CD4-positive, alpha-beta T cell treated with Interleukin-4 for 4 hours (primary cell): ENCODE data around the gene NR1H2.
"Not testable (repeated sequence)": the region's sequence is repeated elsewhere in the genome, so short reads cannot be mapped to it uniquely, and the experiment has no call there.

Experiments used
- DNase-seq: peaks from one replicate; pipeline ENCODE4 v3.0.0-alpha.2; 2020

The NR1H2 gene

DNA sequence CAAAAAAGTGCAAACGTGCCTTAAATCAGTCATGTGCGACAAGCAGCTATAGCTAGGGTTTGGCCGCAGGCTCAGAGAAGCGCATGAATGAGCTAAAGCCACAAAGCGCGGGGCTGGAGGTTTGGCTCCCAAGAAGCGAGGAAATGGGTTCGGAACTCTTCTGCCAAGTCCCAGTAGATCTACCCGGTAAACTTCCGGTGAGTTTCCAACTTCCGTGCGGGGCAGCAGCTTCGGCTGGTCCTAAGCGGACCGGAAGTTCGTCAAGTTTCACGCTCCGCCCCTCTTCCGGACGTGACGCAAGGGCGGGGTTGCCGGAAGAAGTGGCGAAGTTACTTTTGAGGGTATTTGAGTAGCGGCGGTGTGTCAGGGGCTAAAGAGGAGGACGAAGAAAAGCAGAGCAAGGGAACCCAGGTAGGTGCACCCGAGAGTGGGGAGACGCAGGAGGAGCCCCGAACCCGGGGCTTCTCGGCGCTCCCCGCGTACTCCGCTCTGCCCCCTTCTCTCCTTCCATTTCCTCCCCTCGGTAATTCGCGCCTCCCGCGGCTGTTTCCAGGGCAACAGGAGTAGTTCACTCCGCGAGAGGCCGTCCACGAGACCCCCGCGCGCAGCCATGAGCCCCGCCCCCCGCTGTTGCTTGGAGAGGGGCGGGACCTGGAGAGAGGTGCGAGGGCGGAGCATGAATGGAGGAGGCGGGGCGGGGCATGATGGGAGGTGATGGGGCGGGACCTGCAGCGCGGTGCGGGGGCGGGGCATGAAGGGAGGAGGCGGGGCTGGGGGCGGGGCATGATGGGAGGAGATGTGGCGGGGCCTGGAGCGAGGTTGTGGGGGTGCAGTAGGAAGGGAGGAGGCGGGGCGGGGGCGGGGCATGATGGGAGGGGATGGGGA lies at the start of gene NR1H2:
Gene NR1H2, plus strand, starts transcription at position 292 of the 885 bp plus-strand sequence. CDS start 1,149 bp downstream, outside the sequence.
- peak; percentile 96 for DNase-seq

DNA sequence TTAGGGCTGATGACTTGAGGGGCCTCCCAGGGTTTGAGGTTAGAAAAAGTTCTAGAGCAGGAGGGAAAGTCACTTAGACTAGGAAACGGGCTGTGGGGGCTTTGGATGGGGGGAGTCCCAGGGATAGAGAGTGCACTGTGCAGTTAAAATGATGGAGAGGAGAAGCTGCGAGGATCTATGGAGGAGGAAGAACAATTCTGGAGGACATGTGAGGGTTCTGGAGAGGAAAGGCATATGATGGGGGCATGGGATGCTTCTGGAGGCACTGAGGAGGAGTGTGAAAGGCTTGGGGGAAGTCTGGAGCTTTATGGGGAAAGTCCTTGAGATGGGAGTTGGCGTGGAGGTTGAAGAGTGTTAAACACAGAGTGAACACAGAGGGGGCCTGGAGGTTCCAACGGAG lies 49.2 kb upstream of the NR1H2 start:
- DNase-seq, result no peak

DNA sequence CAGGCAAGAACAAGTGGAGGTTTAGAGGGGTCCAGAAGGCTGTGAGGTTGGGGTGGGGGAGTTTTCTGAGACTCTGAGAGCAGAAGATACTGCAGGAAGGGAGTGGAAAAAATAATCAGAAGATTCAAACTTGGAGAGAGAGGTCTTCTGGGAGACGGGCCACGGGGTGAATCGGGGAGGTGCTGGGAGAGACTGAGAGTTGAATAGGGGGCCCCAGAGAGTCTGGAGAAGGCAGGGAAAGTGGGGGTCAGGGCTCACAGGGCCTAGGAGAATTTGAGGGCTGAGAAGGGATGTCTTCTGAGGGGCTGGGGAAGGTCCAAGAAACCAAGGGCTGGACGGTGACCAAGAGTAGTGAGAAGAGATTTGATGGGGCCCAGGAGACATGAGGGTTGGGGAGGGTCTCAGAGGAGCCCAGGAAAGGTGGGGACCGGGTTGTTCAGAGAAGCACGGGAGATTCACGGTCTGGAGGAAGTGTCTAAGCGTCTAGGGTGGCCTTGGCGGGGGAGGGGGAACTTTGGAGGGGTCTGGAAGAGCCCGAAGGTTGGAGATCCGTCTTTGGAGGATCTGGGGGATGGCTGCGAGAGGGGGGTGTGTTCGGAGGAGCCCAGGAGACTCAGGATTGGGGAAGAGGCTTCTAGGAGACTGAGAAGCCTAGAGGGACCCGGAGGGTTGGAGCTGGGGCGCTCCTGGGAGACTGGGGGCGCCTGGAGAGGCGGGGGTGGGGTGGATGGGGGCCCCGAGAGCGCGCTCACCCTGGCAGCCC lies 48.6 kb upstream of the NR1H2 start:
- DNase-seq, result no peak

DNA sequence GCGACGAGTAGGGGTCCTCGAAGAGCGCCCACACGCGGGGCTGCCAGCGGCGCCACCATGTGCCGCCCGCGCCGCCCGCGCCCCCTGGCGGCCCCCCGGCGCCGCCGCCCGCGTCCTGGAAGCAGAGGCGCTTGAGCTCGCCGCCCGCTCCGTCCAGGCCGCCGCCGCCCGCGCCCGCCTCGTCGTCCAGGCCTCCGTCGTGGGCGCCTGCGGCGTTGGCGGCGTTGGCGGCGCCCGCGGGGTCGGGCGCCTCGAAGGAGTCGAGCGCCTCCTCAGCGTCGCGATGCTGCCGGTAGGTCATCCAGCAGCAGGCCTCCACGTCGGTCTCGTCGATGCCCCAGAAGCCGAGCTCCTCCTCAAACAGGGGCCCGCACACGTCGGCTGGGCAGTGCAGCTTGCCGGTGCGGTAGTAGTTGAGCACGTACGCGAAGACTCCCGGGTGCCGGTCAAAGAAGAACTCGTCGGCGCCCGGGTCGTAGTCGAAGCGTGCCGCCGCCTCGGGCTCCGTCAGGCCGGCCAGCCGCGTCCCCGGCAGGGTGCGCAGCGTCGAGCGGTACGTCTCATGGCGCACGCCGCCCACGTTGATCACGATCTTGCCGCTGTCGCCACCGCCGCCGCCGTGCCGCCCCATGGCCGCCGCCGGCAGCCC lies 47.9 kb upstream of the NR1H2 start:
- DNase-seq, result no peak

DNA sequence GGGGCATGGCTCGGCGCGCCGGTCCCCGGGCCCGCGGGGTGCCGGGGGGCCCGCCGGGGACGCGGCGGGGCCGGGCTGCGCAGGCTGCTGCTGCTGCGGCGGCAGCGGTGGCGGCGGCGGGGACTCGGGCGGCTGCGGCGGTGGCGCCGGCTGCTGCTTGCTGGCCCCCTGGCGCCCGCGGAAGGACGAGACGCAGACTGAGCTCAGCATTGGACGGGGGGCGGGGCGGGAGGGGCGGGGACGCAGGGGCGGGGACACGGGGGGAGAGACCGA lies 47.4 kb upstream of the NR1H2 start:
- DNase-seq, result no peak

DNA sequence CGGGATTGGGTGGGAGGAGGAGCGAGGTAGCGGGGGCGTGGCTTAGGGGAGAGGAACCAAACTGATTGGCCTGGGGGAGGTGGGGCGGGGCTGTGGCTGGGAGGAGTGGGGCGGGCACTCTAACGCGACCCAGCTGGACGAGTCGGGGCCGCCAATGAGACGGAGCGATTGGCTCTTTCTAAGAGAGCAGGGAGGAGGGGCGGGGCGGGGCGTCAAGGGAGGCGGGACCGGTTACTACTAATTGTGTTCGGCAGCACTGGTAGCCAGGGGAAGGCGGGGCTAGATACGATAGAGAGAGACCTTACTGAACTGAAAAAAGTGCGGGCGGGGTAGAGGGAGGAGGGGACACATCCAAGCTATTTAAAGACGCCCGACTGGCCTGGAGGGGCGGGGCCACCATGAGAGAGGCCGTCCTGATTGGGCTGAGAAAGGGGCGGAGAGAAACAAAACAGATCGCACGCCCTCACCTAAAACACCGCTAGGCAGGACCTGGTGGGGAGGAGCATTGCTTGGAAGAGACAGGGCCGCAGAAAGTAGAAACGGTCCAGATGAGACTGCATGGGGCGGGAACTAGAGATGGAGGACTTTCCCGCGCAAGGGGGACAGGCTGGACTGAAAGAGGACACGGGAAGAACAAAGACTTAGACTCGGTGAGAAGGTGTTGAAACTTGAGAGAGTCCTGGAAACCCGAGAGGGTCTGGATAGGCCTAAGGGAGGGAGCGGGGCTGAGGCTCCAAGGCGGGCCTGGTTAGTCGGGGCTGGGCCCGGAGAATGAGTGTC lies 46.9 kb upstream of the NR1H2 start, which contains the start of gene KCNC3:
Gene KCNC3, minus strand, starts transcription at position 232 of the 780 bp plus-strand sequence. CDS start 295 bp downstream, outside the sequence.
- peak; percentile 93 for DNase-seq

DNA sequence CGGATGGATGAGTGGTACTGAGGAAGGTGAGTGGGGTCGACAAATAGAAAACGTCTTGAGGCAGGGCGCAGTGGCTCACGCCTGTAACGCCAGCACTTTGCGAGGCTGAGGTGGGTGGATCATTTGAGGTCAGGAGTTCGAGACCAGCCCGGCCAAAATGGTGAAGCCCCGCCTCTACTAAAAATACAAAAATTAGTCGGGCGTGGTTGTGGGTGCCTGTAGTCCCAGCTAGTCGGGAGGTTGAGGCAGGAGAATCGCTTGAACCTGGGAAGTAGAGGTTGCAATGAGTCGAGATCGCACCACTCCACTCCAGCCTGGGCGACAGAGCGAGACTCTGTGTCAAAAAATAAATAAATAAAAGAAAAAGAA lies 46.3 kb upstream of the NR1H2 start:
- DNase-seq, result not testable (repeated sequence)

DNA sequence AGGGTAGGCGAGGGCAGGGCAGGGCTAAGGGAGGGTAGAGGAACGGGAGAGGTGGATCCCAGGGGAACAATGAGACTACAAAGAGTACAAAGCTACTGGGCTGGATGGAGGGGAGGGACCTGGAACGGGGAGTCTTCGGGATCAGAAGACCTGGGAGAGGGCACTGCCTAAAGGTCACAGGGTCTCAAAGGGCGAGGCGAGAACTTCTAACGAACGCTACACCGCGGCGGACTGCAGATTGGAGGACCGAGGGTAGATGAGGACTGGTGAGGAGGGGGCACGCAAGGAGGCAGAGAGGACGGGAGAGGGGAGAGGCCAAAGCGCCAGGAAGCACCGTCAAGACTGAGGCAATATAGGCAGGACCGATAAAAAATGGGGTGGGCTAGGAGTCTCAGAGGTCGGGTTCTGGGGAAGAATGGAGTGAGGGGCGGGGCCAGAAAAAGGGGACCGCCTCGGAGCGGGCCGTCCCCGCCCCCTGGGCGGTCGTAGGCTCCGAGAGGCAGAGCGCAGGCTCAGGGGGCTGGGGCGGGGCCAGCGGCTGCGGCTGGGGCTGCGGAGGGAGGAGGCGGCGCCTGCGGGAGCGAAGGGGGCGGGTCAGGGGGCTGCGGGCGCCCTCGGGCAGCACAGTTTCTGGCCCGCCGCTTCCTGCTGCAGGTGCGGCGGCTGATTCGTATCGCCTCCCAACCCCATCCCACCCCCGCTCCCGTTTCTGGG lies 45.7 kb upstream of the NR1H2 start:
- DNase-seq, result peak; percentile 62

DNA sequence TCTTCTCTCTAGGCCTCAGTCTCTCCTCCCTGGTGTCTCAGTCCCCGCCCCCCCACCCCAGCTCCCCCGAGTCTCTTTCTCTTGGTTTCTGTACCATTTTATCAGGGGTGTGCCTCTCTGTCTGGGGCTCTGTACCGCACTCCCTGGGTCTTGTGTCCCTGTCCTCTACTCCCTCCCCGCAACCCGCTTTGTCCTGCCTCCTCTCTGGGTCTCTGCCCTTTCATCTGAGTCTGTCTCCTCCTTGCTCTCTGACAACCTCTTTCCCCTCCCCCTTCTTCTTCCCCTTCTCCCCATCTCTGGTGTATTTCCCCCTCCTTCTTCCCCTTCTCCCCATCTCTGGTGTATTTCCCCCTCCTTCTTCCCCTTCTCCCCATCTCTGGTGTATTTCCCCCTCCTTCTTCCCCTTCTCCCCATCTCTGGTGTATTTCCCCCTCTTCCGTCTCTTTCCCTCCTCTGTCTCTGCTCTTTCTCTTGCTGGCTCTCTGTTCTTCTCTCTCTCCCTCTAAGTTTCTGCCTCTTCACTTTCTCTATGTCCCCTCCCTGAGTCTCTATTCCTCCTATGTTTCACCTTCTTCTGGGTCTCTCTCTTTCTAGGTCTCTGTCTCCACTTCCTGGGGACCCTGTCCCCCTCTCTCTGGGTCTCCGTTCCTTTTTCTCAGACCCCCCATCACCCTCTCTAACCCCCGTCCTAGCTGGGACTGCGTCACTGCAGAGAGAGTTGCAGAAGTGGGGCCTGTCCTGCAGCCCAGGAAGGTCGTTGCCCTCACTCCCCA lies 44.9 kb upstream of the NR1H2 start:
- DNase-seq, result no peak

DNA sequence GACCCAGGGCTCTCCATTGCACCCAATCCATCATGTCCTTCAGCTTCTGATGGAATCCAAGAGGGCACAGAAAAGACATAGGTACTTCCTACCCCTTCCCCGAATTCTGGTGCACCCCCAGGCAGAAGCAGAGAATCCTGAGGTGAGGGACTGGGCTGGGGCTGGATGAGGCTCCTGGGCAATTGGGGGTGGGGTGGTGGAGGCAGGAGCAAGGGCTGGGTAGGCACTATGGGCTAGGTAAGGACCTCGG lies 44.3 kb upstream of the NR1H2 start:
- DNase-seq, result no peak

DNA sequence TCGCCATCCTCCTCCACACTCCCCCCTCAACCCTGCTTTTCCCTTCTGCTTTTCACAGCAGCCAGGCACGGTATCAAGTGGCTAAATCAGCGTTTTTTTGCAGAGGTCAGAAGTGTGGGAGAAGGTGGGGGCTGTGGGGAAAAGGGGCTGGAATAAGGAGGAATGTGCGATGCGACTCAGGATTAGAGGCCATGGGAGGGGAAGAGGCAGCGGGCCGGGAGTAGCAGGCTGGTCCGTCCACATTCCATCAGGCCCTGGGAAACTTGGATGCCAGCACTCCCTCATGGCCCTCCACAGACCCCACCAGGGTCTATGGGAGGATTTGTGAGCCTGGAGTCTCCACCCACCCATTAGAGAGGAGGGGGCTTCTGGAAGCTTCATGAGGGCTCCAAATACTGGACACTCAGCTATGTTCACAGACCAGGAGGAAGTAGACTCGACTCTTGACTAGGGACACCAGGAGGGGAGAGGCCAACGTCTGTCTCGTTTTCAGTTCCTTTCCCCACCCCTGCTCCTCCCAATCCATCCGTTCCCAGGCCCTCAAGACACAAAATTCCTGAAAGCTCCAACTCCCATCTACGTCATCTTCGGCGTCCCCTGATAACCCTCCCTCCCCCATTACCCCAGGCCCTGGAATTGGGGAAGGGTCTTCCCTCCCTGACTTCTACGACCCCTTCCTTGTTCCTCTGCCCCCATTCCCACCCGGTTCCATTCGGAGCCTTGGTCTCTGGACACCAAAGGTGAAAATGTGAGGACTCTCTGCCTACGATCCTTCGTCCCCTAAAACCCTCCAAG lies 43.8 kb upstream of the NR1H2 start:
- no peak for DNase-seq

DNA sequence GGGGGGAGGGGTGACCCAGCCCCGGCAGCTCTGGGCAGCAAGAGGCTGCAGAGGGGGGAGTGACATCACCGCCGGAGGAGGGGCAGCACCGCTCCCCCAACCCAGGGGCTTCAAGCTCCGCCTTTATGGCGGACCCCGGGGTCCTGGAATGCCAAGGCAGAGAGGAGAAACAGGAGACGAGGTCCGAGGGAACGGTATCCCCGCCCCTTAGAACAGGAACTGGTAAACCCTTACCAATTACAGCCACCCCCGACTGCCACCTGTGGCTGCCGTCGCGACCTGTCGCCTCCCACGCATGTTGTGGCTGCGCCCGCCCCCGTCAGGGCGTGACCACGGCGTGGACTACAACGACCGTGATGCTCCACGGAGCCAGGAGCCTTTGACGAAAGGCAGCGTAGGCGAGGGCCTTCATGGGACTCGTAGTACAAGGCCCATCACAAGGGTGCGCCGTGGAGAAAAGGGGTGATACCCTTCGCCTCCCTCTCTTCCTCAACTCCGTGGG lies 43.0 kb upstream of the NR1H2 start:
- peak; percentile 91 for DNase-seq

DNA sequence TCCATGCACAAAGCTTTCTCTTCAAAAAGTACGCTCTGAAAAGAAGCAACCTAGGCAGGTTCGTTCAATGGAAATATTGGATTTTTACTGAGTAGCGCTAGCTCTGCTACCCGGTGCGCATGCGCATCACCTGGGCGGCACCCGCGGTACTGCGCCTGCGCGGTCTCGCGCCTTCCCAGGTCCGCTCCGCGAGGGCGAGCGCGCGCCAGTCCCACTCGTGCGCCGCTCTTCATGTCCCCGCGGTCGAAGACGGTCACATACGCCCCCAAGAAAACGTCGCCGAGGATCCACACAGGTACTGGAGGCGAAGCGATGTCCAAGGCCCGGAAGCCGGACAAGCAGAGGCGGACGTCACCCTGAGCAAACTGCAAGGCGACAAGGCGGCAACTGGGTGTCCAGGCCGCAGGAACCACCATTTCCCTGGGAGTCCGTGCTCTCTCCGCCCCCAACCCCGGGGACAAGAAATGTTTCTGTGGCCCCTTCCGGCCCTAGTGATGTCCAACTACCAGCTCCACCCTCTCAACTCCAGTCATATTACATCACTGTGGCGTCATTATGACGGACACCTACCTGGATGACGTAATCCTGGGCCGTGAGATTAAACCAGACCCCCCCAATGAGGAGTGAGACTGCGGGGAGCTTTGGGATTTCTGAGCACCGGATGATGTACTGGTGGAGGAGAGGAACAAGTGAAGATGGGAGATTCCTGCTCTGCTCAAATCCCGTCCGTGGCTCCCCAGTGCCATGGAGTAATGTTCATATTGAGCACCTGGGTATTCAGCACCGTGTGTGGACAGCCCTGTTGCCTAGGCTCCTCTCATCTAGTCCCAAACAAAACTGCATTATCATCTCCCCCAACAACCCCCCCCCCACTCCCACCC lies 42.3 kb upstream of the NR1H2 start:
- DNase-seq, result no peak

DNA sequence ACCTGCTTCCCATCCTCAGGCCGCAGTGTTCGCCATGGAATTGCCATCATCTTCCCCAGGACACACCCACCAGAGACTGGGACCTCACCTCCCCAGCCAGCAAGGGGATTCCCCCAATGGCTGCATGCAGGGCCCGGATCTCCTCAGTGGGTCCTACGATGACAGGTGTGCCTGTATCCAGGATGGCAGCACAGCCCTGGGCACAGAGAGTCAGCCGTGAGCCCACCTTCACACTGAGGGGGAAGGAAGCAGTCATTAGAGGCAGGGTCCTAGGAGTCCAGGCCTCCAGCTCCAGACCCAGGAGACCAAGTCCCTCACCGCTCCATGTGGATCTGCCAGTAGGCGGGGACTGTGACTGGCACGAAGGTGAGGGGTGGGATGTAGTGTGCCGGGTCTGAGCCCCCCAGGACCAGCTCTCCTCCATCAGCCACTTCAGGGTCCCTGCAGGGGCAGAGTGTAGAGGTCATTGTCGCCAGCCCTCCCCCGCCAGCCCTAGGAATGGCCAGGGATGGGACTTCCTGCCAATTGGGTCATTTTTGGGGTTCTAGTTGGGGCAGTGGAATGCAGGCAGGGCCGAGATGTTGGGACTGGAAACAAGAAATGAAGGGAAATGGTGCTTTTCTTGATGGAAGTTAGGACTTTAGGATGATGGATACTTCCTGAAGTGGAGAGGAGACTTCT lies 41.4 kb upstream of the NR1H2 start:
- DNase-seq, result no peak

DNA sequence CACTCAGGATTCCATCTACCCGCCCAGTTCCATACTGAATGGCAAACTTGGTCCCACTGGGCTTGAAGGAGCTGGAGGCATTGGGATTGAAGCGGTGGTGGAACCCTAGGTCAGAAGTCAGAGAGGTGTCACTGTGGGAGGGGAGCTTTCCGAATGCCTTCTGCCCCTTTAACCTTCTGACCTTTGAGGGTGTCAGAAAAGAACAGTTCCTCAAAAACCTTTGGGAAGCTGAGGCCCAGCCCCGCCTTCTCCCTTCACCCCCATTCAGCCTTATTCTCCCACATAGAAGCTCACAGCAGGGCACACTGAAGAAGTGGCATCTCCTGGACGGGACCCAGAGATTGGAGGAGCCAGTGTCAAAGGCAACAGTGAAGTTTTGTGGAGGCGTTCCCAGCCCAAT lies 39.2 kb upstream of the NR1H2 start:
- DNase-seq, result not testable (repeated sequence)

DNA sequence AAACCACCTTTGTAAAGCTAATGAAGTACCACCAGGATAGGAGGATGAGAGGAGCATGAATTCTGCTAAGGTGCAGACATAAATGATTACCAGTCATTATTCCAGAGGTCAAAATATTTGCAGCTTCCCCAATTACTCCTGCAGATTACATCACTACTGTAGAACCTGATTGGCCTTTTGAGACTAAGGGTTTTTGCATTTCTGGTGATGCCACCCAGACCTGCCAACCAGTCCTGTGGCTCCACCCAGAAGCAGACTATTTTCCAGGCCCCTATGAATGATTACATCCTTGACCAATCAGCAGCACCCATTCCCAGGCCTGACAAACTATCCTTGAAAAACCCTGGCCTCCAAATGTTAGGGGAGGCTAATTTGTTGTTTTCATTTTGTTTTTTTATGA lies 35.9 kb upstream of the NR1H2 start:
- DNase-seq, result no peak

DNA sequence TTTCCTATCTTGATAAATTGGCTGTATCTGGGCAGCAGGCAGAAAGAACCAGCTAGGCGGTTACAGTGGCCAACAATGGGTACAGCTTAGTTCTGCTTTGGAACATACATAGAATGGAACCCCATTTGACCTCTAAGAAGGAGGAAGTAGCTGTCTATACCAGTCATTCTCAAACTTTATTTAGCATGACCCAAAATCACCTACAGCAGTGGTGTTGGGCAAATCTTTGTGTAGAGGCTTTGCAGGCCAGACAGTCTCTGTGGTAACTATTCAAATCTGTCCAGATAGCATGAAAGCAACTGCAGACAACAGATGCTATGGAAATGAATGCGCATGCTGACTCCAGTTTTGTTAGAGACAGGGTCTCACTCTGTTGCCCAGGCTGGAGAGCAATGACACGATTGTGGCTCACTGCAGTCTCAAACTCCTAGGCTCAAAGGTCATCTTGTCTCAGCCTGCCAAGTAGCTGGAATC lies 35.1 kb upstream of the NR1H2 start:
- no peak for DNase-seq

DNA sequence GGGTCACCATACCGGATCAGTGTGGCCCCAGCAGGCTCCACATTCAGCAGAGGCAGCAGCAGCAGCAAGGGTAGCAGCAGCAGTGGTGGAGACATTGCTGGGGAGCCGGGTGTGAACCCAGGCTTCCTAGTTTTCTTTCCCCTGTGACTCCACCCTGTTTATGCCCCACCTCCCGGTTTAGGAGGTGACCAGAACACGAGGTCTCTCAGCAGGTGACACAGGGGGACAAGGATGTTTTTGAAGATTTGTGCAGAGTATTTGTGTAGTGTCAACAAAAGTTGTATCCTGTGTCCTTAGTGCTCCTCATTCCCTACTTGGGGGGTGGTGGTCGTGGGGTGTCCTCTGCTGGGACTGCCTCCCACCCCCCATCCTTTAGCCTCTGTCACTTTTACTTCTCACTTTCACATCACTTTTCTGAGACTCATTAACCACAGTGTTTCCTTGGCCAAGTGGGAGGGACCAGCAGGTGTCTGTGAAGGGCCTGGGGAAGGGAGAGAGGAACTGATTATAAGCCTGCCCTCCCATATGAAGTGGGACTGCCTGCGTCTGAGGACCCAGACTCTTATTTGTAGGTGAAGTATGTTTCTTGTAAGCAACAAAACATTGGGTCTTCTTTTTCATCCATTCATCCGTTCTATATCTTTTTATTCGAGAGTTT lies 31.5 kb upstream of the NR1H2 start:
- DNase-seq, result no peak
